Mononuclear cell (primary cell): Measurements from ENCODE around the gene TSPO. TPM values are rescaled to one million over a fixed set of nuclear protein-coding genes. Genes with fewer than 3 reads are reported as not detected.
A peak's percentile ranks its signal among the peaks of the same experiment; 100 is the strongest.
"Not testable (repeated sequence)": the region's sequence is repeated elsewhere in the genome, so short reads cannot be mapped to it uniquely, and the experiment has no call there.

Experiments used
- H3K27me3 ChIP-seq: 2 replicates; pipeline ENCODE4 v1.6.0; 2011; ENCODE audit warnings: low read length, control low read depth; ENCODE audit not compliant: insufficient read depth
- H3K4me1 ChIP-seq: 2 replicates; pipeline ENCODE4 v1.5.1; 2011; ENCODE audit warnings: mild to moderate bottlenecking, low read length, control low read depth; ENCODE audit not compliant: insufficient read depth
- H3K4me3 ChIP-seq: 2 replicates; pipeline ENCODE4 v1.5.1; 2011; ENCODE audit warnings: mild to moderate bottlenecking, low read length, moderate library complexity
- H3K9me3 ChIP-seq: 2 replicates; pipeline ENCODE4 v1.5.1; 2011; ENCODE audit warnings: low read depth, mild to moderate bottlenecking, control low read depth, low read length
- total RNA-seq: library from RNA; depleted of rRNA; stranded (reverse); fragments of >200 nt; gene quantifications from one replicate; pipeline ENCODE4 v1.2.3, GENCODE V29; 2012

TSPO gene
- 217 TPM for total RNA-seq

GRCh38 chr22:43151251-43152002 lies at the start of gene TSPO:
TSS of gene TSPO (plus strand) at chr22:43151559. CDS start at chr22:43159239, 7,680 bp downstream.
- Histone ChIP-seq H3K9me3 (no peaks in the 10 kb centered on the region), H3K4me1 (peaks cover 74% of the 10 kb centered on the region), H3K4me3 (peak within 1 kb of the TSS; percentile 87), H3K27me3 (no peaks in the 10 kb centered on the region)

- H3K4me3 ChIP-seq, H3K4me1 ChIP-seq, H3K27me3 ChIP-seq, H3K9me3 ChIP-seq: not testable (repeated sequence)
Measured at GRCh38 chr22:43104056-43104625, 47.2 kb upstream of the TSPO start.

- H3K4me3 ChIP-seq, H3K27me3 ChIP-seq, H3K9me3 ChIP-seq, H3K4me1 ChIP-seq: not testable (repeated sequence)
Measured at GRCh38 chr22:43104950-43105349, 46.4 kb upstream of the TSPO start.

GRCh38 chr22:43106302-43106701 lies 45.1 kb upstream of the TSPO start:
- Histone ChIP-seq H3K4me3 (no peak overlapping the region), H3K4me1 (peaks cover 12% of the 10 kb centered on the region), H3K9me3 (no peaks in the 10 kb centered on the region), H3K27me3 (peaks cover 7% of the 10 kb centered on the region)

GRCh38 chr22:43109511-43109910 lies 41.8 kb upstream of the TSPO start:
- H3K4me1 ChIP-seq: peaks cover 25% of the 10 kb centered on the region
- H3K27me3 ChIP-seq: peaks cover 18% of the 10 kb centered on the region
- H3K9me3 ChIP-seq: no peaks in the 10 kb centered on the region
- no peak overlapping the region for H3K4me3 ChIP-seq

- H3K27me3 ChIP-seq: peaks cover 18% of the 10 kb centered on the region
- peaks cover 25% of the 10 kb centered on the region for H3K4me1 ChIP-seq
- H3K9me3 ChIP-seq: no peaks in the 10 kb centered on the region
- peak overlapping the region; percentile 8 for H3K4me3 ChIP-seq
Measured at GRCh38 chr22:43109921-43110443, 41.4 kb upstream of the TSPO start.

- Histone ChIP-seq H3K4me3 (peak within 1 kb of the TSS; percentile 52), H3K9me3 (no peaks in the 10 kb centered on the region), H3K4me1 (peaks cover 26% of the 10 kb centered on the region), H3K27me3 (peaks cover 18% of the 10 kb centered on the region)
Measured at GRCh38 chr22:43110444-43110926, 40.9 kb upstream of the TSPO start, which contains the start of gene BIK. TSS of gene BIK (plus strand) at chr22:43110750. CDS start at chr22:43124023, 13,273 bp downstream.

- H3K9me3 ChIP-seq: no peaks in the 10 kb centered on the region
- peaks cover 32% of the 10 kb centered on the region for H3K4me1 ChIP-seq
- peaks cover 18% of the 10 kb centered on the region for H3K27me3 ChIP-seq
- peak overlapping the region; percentile 52 for H3K4me3 ChIP-seq
Measured at GRCh38 chr22:43110927-43111623, 40.3 kb upstream of the TSPO start.

GRCh38 chr22:43113526-43114251 lies 37.7 kb upstream of the TSPO start:
- H3K4me1 ChIP-seq: peaks cover 51% of the 10 kb centered on the region

GRCh38 chr22:43114958-43115357 lies 36.4 kb upstream of the TSPO start:
- H3K9me3 ChIP-seq: no peaks in the 10 kb centered on the region
- H3K27me3 ChIP-seq: peaks cover 15% of the 10 kb centered on the region
- no peak overlapping the region for H3K4me3 ChIP-seq
- peaks cover 59% of the 10 kb centered on the region for H3K4me1 ChIP-seq

More at GRCh38 chr22:43113526-43114251, 37.7 kb upstream of the TSPO start:
- H3K9me3 ChIP-seq: no peaks in the 10 kb centered on the region
- peaks cover 18% of the 10 kb centered on the region for H3K27me3 ChIP-seq
- no peak overlapping the region for H3K4me3 ChIP-seq

- Histone ChIP-seq H3K4me1 (peaks cover 50% of the 10 kb centered on the region), H3K27me3 (peaks cover 5% of the 10 kb centered on the region)
Measured at GRCh38 chr22:43116932-43117331, 34.4 kb upstream of the TSPO start.

GRCh38 chr22:43118024-43118849 lies 33.1 kb upstream of the TSPO start:
- peaks cover 54% of the 10 kb centered on the region for H3K4me1 ChIP-seq
- H3K4me3 ChIP-seq: no peak overlapping the region
- H3K27me3 ChIP-seq: peaks cover 4% of the 10 kb centered on the region
- H3K9me3 ChIP-seq: no peaks in the 10 kb centered on the region

More at GRCh38 chr22:43116932-43117331, 34.4 kb upstream of the TSPO start:
- no peak overlapping the region for H3K4me3 ChIP-seq
- H3K9me3 ChIP-seq: no peaks in the 10 kb centered on the region

GRCh38 chr22:43118953-43119458 lies 32.4 kb upstream of the TSPO start:
- Histone ChIP-seq H3K27me3 (no peaks in the 10 kb centered on the region), H3K9me3 (no peaks in the 10 kb centered on the region), H3K4me1 (peaks cover 47% of the 10 kb centered on the region), H3K4me3 (no peak overlapping the region)
